IPS DF 19.7 (cell line): ENCODE data around the gene KDM6B.
"Not testable (repeated sequence)": the region's sequence is repeated elsewhere in the genome, so short reads cannot be mapped to it uniquely, and the experiment has no call there.

Experiments
- DNase-seq: peaks from one replicate; pipeline ENCODE4 v3.0.0-alpha.2; 2013; ENCODE audit warnings: low read depth, low spot score

Gene KDM6B, protein sequence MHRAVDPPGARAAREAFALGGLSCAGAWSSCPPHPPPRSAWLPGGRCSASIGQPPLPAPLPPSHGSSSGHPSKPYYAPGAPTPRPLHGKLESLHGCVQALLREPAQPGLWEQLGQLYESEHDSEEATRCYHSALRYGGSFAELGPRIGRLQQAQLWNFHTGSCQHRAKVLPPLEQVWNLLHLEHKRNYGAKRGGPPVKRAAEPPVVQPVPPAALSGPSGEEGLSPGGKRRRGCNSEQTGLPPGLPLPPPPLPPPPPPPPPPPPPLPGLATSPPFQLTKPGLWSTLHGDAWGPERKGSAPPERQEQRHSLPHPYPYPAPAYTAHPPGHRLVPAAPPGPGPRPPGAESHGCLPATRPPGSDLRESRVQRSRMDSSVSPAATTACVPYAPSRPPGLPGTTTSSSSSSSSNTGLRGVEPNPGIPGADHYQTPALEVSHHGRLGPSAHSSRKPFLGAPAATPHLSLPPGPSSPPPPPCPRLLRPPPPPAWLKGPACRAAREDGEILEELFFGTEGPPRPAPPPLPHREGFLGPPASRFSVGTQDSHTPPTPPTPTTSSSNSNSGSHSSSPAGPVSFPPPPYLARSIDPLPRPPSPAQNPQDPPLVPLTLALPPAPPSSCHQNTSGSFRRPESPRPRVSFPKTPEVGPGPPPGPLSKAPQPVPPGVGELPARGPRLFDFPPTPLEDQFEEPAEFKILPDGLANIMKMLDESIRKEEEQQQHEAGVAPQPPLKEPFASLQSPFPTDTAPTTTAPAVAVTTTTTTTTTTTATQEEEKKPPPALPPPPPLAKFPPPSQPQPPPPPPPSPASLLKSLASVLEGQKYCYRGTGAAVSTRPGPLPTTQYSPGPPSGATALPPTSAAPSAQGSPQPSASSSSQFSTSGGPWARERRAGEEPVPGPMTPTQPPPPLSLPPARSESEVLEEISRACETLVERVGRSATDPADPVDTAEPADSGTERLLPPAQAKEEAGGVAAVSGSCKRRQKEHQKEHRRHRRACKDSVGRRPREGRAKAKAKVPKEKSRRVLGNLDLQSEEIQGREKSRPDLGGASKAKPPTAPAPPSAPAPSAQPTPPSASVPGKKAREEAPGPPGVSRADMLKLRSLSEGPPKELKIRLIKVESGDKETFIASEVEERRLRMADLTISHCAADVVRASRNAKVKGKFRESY (N-terminal part only)

DNA sequence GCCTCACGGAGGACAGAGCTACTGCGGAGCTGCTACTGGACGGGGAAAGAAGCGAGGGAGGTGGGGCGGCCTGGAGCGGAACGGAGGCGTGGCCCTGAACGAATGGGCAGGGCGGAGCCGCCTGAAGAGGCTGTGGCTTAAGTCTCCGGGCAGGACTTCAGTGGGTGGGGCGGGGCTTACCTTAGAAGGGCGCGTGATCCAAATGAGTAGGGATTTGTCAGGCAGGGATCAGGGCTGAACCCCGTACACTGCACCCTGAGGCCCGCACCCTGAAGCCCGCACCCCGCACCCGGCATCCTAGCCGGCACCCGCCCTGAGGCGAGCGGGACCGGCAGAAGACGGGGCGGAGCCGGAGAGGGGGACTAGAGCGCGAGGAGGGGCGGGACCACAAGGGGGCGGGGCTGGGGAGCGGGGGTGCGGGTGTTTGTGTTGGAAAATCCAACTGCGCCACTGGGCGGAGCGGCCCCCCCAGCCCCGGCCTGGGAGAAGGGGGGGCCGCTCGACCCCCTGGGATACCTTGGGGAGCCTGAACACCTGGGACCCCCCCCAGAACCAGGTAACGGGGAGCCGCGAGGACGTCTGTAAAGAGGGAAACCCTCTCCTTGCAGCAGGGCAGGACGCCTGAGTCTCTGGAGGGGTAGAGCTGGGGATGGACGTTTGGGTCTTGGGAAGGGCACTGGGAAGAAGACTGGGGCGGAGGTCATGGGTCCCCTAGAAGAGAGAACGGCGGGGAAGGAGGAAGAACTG, at the start of gene KDM6B:
TSS of gene KDM6B (plus strand) at position 423 of the 747 bp plus-strand sequence. CDS start 11,338 bp downstream, outside the sequence.
- DNase-seq, result no peak

DNA sequence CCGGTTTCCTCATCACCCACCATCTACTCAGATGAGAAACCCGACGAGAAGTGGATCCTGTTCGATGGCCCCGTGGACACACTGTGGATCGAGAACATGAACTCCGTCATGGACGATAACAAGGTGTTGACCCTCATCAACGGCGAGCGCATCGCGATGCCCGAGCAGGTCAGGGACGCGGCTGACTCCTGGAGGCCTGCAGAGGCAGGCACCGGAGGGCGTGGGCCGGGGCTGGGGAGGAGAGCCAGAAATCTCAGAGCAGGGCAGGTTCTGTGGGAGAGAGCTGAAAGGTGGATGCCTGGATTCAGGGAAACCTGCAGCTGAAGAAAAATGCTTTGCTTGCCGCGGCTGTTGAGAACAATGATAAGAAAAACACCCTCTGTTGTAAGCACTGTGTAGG, 47.2 kb upstream of the KDM6B start:
- DNase-seq, result no peak

DNA sequence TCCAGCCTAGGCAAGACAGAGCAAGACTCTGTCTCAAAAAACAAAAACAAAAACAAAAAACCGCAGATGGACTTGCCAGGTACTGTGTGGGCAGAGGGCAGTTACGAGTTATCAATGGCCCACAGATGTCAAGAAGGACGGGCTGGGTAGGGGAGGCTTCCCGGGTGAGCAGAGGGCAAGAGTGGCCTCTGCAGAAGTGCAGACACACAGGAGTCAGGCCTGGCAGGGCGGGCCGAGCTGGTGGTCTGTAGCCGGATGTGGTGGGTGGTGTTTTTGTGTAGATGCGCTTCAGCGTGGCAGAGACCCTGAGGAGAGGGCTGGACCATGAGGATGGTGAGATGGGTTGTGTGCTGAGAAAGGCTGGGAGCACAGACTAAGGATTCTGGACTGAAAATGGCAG, 44.9 kb upstream of the KDM6B start:
- no peak for DNase-seq

DNA sequence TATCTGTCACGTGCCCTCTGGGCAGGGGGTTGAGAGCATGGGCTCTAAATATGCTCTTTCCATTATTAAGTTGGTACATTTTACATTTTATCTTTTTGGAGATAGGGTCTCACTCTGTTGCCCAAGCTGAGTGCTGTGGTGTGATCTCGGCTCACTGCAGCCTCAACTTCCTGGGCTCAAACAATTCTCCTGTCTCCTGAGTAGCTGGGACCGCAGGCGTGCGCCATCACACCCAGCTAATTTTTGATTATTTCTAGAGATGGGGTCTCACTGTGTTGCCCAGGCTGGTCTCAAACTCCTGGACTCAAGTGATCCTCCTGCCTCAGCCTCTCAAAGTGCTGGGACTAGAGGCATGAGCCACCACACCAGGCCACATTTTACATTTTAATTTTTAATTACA, 43.9 kb upstream of the KDM6B start:
- no peak for DNase-seq

DNA sequence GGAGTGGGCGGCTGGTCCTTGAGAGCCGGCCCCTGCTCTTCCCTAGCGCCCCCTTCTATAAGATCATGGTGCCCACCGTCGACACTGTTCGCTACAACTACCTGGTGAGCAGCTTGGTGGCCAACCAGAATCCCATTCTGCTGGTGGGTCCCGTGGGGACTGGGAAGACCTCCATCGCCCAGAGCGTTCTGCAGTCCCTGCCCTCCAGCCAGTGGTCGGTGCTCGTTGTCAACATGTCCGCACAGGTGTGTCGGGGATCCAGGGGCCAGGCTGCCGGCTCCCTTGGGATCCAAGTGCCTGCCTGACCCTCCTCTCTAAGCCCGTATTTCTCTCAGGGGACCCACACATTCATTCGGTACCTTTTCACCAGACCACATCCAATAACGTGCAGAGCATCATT, 41.4 kb upstream of the KDM6B start:
- no peak for DNase-seq

DNA sequence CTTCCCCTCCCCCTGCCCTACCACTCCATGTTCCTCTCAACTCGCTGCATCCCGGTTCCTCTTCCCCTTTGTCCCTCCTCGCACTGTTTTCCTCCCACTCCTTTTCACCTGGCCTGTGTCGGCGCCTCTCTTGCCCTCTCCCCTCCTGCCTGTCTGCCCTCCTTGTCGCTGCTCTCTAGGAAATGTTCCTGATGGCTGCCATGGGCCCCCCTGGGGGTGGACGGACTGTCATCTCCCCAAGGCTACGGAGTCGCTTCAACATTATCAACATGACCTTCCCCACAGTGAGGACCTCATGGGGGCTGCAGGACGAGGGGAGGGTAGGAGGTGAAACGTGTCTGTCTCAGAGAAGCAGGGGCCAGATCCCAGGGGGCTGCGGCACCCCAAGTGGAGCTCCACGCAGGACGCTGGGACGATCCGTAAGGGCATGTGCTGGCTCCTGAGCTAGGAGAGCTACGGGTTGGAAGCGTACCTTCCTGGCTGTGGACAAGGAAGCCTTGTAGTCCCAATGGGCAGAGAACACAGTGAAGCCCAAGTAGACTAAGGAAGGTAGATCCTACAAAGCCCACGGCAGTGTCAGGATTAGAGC, 39.8 kb upstream of the KDM6B start:
- no peak for DNase-seq

DNA sequence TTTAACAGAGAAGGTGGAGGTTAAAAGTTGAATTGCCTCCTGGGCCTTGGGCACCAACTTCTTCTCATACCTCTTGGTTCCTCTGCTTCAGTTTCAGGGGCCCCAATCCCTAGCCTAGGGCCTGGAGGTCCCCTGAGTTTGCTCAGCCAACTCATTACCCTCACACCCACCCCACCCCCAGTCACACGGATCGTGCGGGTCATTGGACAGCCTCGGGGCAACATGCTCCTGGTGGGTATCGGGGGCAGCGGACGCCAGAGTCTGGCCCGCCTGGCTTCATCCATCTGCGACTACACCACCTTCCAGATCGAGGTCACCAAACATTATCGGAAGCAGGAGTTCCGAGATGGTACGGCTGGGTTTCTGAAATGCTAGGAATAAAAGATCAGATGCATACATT, 36.0 kb upstream of the KDM6B start:
- DNase-seq, result no peak

DNA sequence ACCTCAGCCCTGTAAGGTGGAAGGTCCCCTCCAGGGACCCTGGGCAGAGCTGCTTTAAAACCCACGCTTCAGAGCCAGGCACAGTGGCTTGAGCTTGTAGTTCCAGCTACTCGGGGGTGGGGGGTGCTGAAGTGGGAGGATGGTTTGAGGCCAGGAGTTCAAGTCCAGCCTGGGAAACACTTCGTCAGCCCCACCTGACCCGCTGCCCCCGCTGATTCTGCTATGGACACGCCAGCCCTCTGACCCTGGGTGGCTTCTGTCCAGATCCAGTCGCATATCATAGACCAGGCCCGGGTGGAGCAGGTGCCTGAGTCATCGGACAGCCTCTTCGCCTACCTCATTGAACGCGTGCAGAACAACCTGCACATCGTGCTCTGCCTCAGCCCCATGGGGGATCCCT, 35.2 kb upstream of the KDM6B start:
- DNase-seq, result no peak

DNA sequence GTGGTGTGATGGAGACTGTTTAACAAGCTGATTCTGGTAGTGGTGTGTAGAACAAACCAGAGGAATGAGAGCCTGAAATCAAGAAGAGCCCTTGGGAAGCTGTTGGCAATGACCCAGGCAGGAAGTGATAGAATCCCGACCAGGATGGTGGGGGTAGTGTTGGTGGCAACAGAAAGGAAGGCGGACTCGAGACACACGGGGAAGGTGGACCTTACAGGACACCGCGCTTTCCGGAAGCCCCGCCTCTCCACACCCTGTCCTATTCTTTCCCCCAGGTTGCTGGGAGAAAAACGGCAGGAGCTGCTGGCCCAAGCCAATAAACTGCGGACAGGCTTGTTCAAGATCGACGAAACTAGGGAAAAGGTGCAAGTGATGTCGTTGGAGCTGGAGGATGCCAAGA, 30.0 kb upstream of the KDM6B start:
- DNase-seq, result no peak

DNA sequence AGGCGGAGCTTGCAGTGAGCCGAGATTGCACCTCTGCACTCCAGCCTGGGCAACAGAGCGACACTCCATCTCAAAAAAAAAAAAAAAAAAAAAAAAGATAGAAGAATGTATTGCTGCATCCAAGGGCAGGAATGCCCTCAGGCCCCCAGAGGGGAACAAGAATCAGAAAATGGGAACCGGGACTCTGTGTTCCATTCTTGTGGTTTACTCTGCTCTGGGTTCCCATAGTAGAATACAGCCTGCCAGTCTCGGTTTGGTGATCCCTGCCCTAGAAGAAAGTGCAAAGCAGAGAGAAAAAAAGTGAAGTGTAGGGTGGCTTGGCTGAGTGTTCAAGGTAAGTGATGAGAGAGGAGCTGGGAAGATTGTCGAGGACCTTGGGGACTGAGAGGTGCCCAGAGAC, 27.4 kb upstream of the KDM6B start:
- no peak for DNase-seq

DNA sequence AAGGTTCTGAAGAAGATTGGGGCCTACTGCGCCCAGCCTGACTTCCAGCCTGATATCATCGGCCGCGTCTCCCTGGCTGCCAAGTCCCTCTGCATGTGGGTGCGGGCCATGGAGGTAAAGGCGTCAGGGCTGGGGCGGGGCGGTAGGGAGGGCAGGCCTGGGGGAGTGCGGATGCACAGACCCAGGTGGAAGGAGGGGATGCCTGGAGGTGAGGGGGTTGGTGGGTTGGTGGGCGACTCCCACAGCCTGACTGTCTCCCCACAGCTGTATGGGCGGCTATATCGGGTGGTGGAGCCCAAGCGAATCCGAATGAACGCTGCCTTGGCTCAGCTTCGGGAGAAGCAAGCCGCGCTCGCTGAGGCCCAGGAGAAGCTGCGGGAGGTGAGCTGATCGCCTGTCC, 26.8 kb upstream of the KDM6B start:
- no peak for DNase-seq

DNA sequence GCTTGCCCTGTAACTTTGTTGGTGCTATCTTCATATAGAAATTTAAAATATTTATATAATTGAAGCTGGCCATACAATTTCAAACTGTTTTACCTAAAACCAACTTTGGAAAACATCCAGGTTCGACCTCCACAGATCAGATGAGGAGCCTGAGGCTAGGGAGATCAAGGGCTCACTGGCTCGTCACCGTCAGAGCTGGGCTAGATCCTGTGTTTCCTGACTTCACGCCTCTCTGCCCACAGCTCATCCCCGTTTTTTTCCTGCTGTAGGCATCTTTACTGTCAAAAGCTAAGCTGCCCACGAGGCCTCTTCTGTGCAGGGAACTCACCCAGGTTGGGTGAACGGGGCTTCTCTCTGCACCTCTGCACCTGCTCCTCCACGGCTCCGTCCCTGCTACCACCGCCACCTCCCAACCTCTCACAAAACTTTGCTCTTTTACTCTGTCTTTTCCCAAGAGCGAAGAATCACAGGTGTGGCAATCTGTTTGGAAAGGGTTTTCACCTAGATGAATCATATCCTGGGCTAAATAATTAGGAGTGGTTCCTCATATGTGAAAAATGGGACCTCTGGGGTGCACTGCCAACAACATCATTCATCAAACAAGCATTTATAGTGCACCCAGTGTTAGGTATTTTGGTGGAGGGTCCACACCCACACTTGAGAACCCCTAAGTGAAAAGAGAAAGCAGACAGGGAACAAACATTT, 24.8 kb upstream of the KDM6B start:
- DNase-seq, result no peak

DNA sequence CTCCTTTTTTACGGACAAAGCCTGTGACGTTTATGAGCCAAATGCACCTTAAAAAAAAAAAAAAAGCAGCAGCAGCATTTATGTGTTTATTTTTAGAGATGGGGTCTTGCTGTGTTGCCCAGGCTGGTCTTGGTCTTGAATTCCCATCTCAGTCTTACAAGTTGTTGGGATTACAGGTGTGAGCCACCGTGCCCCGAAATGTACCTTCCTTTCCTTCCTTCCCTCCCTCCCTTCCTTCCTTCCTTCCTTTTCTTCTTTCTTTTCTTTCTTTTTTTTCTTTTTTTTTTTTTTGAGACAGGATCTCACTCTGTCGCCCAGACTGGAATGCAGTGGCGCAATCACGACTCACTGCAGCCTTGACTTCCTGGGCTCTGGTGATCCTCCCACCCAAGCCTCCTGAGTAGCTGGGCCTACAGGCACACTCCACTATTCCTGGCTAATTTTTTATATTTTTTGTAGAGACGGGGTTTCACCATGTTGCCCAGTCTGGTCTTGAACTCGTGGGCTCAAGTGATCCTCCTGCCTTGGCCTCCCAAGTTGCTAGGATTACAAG, 24.1 kb upstream of the KDM6B start:
- not testable (repeated sequence) for DNase-seq

DNA sequence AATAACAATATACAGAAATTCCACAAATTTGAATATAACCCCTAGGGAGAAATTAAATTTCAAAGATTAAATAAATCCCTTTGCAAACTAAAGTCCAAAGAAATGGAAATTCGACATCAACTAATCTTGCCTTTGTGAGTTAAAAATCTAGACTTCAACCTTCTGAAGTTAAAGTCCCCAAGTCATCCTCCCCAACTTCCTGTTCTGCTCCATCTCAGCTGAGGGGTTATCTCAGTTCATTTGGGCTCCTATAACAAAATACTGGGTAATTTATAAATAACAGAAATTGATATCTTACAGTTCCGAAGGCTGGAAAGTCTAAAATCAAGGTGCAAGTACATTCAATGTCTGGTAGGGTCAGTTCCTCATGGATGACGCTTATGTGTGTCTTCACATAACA, 22.8 kb upstream of the KDM6B start:
- DNase-seq, result no peak

DNA sequence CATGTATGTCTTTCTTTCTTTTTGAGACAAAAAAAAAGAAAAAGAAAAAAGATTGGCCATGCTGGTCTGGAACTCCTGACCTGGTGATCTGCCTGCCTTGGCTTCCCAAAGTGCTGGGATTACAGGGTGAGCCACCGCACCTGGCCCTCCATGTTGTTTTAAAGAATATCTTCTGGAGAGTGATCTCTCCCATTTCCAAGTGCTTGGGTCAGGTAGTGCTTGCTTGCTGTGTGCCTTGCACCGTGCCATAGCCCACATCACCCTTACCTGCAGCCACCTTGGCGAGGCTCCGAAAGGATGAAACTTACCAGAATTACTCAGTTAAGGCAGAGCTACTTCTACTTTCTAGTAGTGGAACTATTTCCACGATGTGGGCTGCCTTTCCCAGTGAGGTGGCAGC, 19.0 kb upstream of the KDM6B start:
- no peak for DNase-seq

DNA sequence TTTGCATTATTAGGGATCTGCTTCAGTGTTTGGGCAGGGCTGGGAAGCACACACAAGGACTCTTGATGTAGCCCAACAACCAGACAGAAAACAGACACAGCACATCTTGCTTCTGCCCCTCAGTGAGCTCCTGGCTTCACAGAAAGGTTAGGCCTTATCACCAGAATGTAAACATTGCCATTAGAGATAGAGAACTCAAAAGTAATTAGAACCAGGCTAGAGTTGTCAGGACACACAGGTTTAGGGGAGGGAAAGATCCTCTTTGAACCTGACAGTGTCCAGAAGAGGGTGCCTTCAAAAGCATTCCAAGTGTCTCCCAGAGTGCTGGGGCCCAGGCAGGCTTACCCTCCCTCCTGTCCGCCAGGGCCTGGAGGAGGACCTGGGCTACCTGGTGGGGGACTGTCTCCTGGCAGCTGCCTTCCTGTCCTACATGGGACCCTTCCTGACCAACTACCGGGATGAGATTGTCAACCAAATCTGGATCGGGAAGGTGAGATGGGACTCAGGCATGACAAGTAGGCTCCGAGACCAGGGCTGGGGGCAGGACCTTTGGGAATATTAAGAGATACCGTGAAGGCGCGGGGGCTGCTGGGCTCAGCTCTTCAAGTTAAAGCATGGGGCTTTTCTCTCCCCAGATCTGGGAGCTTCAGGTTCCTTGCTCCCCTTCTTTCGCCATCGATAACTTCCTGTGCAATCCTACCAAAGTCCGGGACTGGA, 16.9 kb upstream of the KDM6B start:
- no peak for DNase-seq

DNA sequence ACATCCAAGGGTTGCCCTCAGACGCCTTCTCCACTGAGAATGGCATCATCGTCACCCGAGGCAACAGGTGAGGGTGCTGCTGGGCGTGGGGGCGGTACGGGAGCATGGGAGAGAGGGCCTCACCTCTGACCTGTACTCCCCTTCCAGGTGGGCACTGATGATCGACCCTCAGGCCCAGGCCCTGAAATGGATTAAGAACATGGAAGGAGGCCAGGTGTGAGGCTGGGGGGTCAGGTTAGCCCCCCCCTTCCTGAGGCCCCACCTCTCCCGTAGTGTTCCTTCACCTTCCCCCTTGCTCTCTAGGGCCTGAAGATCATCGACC, 16.4 kb upstream of the KDM6B start:
- no peak for DNase-seq

DNA sequence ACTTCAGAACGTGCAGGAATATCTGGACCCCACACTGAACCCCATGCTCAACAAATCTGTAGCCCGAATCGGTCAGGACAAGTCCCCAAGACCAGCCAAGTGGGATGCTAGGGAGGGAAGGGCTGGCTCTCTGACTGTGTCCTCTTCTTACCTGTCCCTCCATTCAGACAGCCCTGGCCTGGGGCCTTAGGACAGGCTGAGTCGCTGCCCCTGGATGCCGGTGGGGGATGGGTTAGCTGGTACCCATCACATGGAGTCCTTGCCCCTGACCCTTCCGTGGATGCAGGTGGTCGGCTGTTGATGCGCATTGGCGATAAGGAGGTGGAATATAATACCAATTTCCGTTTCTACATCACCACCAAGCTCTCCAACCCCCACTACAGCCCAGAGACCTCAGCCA, 16.0 kb upstream of the KDM6B start:
- no peak for DNase-seq

DNA sequence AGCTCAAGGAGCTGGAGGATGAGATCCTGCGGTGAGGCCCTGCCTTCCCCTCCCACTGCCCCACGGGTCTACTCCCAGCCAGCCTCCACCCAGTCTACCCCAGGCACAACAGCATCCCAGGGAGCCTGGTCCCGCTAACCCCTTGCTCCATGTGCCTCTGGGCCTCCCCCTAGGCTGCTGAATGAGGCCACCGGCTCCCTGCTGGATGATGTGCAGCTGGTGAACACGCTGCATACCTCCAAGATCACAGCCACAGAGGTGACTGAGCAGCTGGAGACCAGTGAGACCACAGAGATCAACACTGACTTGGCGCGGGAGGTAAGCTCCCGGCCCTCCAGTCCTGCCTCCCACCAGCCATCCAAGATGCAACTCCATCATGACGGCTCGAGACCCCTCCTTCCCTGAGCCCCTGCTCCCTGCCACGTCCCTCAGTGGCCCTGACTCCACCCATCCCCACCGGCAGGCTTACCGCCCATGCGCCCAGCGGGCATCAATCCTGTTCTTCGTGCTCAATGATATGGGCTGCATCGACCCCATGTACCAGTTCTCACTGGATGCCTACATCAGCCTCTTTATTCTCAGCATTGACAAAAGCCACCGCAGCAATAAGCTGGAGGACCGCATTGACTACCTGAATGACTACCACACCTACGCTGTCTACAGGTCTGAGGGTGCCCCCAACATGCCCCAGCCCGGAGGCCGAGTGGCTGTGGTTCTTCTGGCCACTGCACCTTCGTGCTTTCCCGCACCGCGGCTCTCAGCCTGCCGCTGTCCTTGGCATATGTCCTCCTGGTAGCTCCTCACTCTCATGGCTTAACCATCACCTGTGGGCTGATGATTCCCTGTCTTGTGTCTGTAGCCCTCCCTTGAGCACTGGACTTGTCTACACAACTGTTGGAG, 15.0 kb upstream of the KDM6B start:
- DNase-seq, result no peak
